ENCODE data around the gene SMCHD1.
"Not testable (repeated sequence)": the region's sequence is repeated elsewhere in the genome, so short reads cannot be mapped to it uniquely, and the experiment has no call there.

Gene SMCHD1

GRCh38 chr18:2845172-2845571 is 189.6 kb downstream of the SMCHD1 start:
- TF ChIP-seq CTCF (IDR thresholded peaks at IDR 0.05; ENCODE audit: control insufficient read depth, extremely low read depth, insufficient read depth) = no peak
- no peak for DNase-seq (ENCODE audit: low read depth)
- no peak overlapping the region for H3K4me3 ChIP-seq (ENCODE audit: low read depth, low read length)

- no peak for DNase-seq (ENCODE audit: low read depth)
- no peak for TF ChIP-seq CTCF (IDR thresholded peaks at IDR 0.05; ENCODE audit: control insufficient read depth, extremely low read depth, insufficient read depth)
- peak within 1 kb of the TSS; percentile 7; the same call in 1 of the 2 replicates for H3K4me3 ChIP-seq (ENCODE audit: low read depth, low read length)
These were observed 191.2 kb downstream of the SMCHD1 start, which contains the start of gene EMILIN2 for GRCh38 chr18:2846636-2847316. TSS of gene EMILIN2 (plus strand) at chr18:2847006. CDS start at chr18:2847189, 183 bp downstream.

- no peak for TF ChIP-seq CTCF (IDR thresholded peaks at IDR 0.05; ENCODE audit: control insufficient read depth, extremely low read depth, insufficient read depth)
- H3K4me3 ChIP-seq (ENCODE audit: low read depth, low read length) = 0 out of 2 replicates have a peak overlapping the region, but pooled peaks have one; percentile 7
- DNase-seq (ENCODE audit: low read depth) = no peak
These were observed 192.1 kb downstream of the SMCHD1 start for GRCh38 chr18:2847317-2848246.

- DNase-seq (ENCODE audit: low read depth) = no peak
- H3K4me3 ChIP-seq (ENCODE audit: low read depth, low read length) = no peak overlapping the region
- TF ChIP-seq CTCF (IDR thresholded peaks at IDR 0.05; ENCODE audit: control insufficient read depth, extremely low read depth, insufficient read depth) = no peak
These were observed 193.0 kb downstream of the SMCHD1 start for GRCh38 chr18:2848247-2849246.

- H3K4me3 ChIP-seq (ENCODE audit: low read depth, low read length) = no peak overlapping the region
- TF ChIP-seq CTCF (IDR thresholded peaks at IDR 0.05; ENCODE audit: control insufficient read depth, extremely low read depth, insufficient read depth) = no peak
- DNase-seq (ENCODE audit: low read depth) = no peak
These were observed 195.3 kb downstream of the SMCHD1 start for GRCh38 chr18:2850816-2851215.

- no peak overlapping the region for H3K4me3 ChIP-seq (ENCODE audit: low read depth, low read length)
- peak; percentile 41 for DNase-seq (ENCODE audit: low read depth)
- TF ChIP-seq CTCF (IDR thresholded peaks at IDR 0.05; ENCODE audit: control insufficient read depth, extremely low read depth, insufficient read depth) = no peak
These were observed 196.2 kb downstream of the SMCHD1 start for GRCh38 chr18:2851771-2852170.

- H3K4me3 ChIP-seq (ENCODE audit: low read depth, low read length); DNase-seq (ENCODE audit: low read depth): not testable (repeated sequence)
These were observed 196.9 kb downstream of the SMCHD1 start for GRCh38 chr18:2852460-2852859.
